Glutamatergic neuron (in vitro differentiated cells): ENCODE data around the gene ALOX12B. TPM values are rescaled to one million over a fixed set of nuclear protein-coding genes. Genes with fewer than 3 reads are reported as not detected.

ENCODE experiments used
- DNase-seq: peaks from one replicate; pipeline ENCODE4 v3.0.0; 2022
- H3K27ac Mint-ChIP-seq: one replicate; pipeline ENCODE4 v1.8.0; 2020; ENCODE audit warnings: mild to moderate bottlenecking, mixed read lengths, inconsistent platforms; ENCODE audit not compliant: unreplicated experiment
- H3K27me3 Mint-ChIP-seq: one replicate; pipeline ENCODE4 v1.8.0; 2020; ENCODE audit warnings: mild to moderate bottlenecking, moderate library complexity, mixed read lengths, inconsistent platforms; ENCODE audit not compliant: unreplicated experiment
- H3K36me3 Mint-ChIP-seq: one replicate; pipeline ENCODE4 v1.8.0; 2020; ENCODE audit warnings: mild to moderate bottlenecking, mixed read lengths, inconsistent platforms; ENCODE audit not compliant: unreplicated experiment
- H3K4me1 Mint-ChIP-seq: one replicate; pipeline ENCODE4 v1.8.0; 2020; ENCODE audit warnings: mild to moderate bottlenecking, low read depth, mixed read lengths, inconsistent platforms; ENCODE audit not compliant: unreplicated experiment
- H3K4me3 Mint-ChIP-seq: one replicate; pipeline ENCODE4 v1.8.0; 2020; ENCODE audit warnings: mild to moderate bottlenecking, mixed read lengths, inconsistent platforms; ENCODE audit not compliant: unreplicated experiment
- H3K9me3 Mint-ChIP-seq: one replicate; pipeline ENCODE4 v1.8.0; 2020; ENCODE audit warnings: mild to moderate bottlenecking, moderate library complexity, mixed read lengths, inconsistent platforms; ENCODE audit not compliant: unreplicated experiment
- total RNA-seq: library from RNA; stranded (reverse); fragmentation: NEBNext Ultra II Directional; extraction: Animal tissue kit (Norgen Biotek cat#: 25700); gene quantifications from one replicate; pipeline ENCODE4 v1.2.1, GENCODE V29; 2021; ENCODE audit not compliant: unreplicated experiment
- TF ChIP-seq, protein P1 (sequence below): fragments of 200-600 bp; sonication (generic); IDR thresholded peaks from one replicate; pipeline ENCODE4 v1.5.0; 2021; ENCODE audit not compliant: partially characterized antibody, unreplicated experiment

The ALOX12B gene
- total RNA-seq, 1 donor from 2014 or later = not detected

- H3K4me3 Mint-ChIP-seq = no peak overlapping the region
- no peaks in the 10 kb centered on the region for H3K4me1 Mint-ChIP-seq
- no peaks in the 10 kb centered on the region for H3K36me3 Mint-ChIP-seq
- H3K27me3 Mint-ChIP-seq = peaks cover 7% of the 10 kb centered on the region
- DNase-seq = no peak
- TF ChIP-seq, protein P1, sequence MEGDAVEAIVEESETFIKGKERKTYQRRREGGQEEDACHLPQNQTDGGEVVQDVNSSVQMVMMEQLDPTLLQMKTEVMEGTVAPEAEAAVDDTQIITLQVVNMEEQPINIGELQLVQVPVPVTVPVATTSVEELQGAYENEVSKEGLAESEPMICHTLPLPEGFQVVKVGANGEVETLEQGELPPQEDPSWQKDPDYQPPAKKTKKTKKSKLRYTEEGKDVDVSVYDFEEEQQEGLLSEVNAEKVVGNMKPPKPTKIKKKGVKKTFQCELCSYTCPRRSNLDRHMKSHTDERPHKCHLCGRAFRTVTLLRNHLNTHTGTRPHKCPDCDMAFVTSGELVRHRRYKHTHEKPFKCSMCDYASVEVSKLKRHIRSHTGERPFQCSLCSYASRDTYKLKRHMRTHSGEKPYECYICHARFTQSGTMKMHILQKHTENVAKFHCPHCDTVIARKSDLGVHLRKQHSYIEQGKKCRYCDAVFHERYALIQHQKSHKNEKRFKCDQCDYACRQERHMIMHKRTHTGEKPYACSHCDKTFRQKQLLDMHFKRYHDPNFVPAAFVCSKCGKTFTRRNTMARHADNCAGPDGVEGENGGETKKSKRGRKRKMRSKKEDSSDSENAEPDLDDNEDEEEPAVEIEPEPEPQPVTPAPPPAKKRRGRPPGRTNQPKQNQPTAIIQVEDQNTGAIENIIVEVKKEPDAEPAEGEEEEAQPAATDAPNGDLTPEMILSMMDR = no peak
- H3K27ac Mint-ChIP-seq = no peak overlapping the region
- H3K9me3 Mint-ChIP-seq = peaks cover 6% of the 10 kb centered on the region
Measured at GRCh38 chr17:8100111-8100510, 12.6 kb upstream of the ALOX12B start.

GRCh38 chr17:8096541-8096940 is 9.0 kb upstream of the ALOX12B start:
- DNase-seq = no peak
- TF ChIP-seq, protein P1 = no peak
- Mint-ChIP-seq H3K27me3 (peaks cover 8% of the 10 kb centered on the region), H3K27ac (no peak overlapping the region), H3K4me3 (no peak overlapping the region), H3K4me1 (no peaks in the 10 kb centered on the region), H3K9me3 (peaks cover 6% of the 10 kb centered on the region), H3K36me3 (no peaks in the 10 kb centered on the region)

GRCh38 chr17:8095361-8095760 is 7.8 kb upstream of the ALOX12B start:
- TF ChIP-seq, protein P1 = no peak
- H3K9me3 Mint-ChIP-seq = peaks cover 6% of the 10 kb centered on the region
- H3K4me3 Mint-ChIP-seq = no peak overlapping the region
- H3K4me1 Mint-ChIP-seq = no peaks in the 10 kb centered on the region
- H3K27ac Mint-ChIP-seq = no peak overlapping the region
- H3K27me3 Mint-ChIP-seq = peaks cover 7% of the 10 kb centered on the region
- no peak for DNase-seq
- no peaks in the 10 kb centered on the region for H3K36me3 Mint-ChIP-seq

- TF ChIP-seq, protein P1 = no peak
- no peaks in the 10 kb centered on the region for H3K4me1 Mint-ChIP-seq
- no peaks in the 10 kb centered on the region for H3K36me3 Mint-ChIP-seq
- H3K9me3 Mint-ChIP-seq = peaks cover 1% of the 10 kb centered on the region
- H3K4me3 Mint-ChIP-seq = no peak overlapping the region
- no peak overlapping the region for H3K27ac Mint-ChIP-seq
- H3K27me3 Mint-ChIP-seq = peaks cover 13% of the 10 kb centered on the region
- DNase-seq = no peak
Measured at GRCh38 chr17:8091033-8091687, 3.6 kb upstream of the ALOX12B start.

GRCh38 chr17:8089728-8090127 is 2.2 kb upstream of the ALOX12B start:
- H3K27me3 Mint-ChIP-seq = peaks cover 16% of the 10 kb centered on the region

More at GRCh38 chr17:8089728-8090127, 2.2 kb upstream of the ALOX12B start:
- Mint-ChIP-seq H3K4me3 (no peak overlapping the region), H3K9me3 (no peaks in the 10 kb centered on the region), H3K36me3 (no peaks in the 10 kb centered on the region), H3K27ac (no peak overlapping the region), H3K4me1 (no peaks in the 10 kb centered on the region)
- DNase-seq = no peak
- TF ChIP-seq, protein P1 = no peak
